ENCODE results near the gene WDR6. TPM values are rescaled to one million over a fixed set of nuclear protein-coding genes. Genes with fewer than 3 reads are reported as not detected.

WDR6 gene
- total RNA-seq, 1 experiment from 2014 or later, result 174 TPM

DNA sequence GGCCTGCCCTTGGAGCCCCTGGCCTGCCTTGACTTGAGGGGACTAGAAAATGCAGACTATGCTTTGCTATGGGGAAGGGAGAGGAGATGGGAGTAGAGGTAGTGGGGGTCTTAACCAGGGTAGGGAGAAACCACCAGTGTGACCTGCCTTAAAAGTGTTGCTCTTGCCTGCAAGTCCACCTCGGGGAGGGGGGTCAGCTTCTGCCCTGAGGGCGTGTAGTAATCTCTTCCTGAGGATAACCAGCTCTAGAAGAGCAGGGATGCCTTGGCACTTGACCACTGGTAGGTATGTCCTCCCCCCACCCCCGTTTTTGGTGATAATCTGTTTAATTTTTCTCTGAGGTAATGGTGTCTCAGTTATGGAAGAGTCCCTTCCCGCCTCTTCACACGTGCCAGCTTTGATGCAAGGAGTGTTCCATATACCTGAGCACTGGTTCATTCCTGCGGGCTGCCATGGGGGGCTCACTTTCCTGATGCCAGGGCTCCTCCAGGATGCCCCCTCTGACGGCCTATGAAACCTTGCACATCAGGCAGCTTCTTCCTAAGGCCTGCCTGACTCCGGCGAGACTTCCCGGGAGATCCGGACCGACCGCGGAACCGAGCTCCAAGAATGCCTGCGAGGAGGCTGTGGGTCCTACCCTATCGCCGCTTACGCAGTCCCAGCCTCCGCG lies 17.9 kb upstream of the WDR6 start:
- peak overlapping the region; percentile 98 for H3K27ac ChIP-seq (ENCODE audit: low read depth, low read length)
- DNase-seq (ENCODE audit: low read depth, low spot score), result no peak
- H2AFZ ChIP-seq (ENCODE audit: low read depth, low read length, poor library complexity, severe bottlenecking), result no peak overlapping the region
- TSS peak; percentile 81 for BruUV-seq (replicated peaks)
- intact Hi-C loops (cut with micrococcal nuclease), result loop anchor here (1.0 to 2.0 kb wide), 3 partner anchors 32 to 170 kb away; partner anchors contain the start of gene LAMB2
- peaks cover 42% of the 10 kb centered on the region for H3K79me2 ChIP-seq (ENCODE audit: insufficient read depth, low read length)
- peaks cover 4 to 8% of the 10 kb centered on the region in 2 experiments; a peak in 3 of 4 replicates for H3K36me3 ChIP-seq (ENCODE audit: control insufficient read depth in 1 of 2, insufficient read depth in 2 of 2, low read length in 2 of 2)
- ATAC-seq, result peak; percentile 23
- peak overlapping the region; percentile 83 for H3K9ac ChIP-seq (ENCODE audit: low read length)
- H3K4me2 ChIP-seq (ENCODE audit: low read length), result peak overlapping the region; percentile 85
- no peaks in the 10 kb centered on the region for H3K9me3 ChIP-seq (ENCODE audit: control insufficient read depth in 1 of 2, insufficient read depth in 1 of 2, low read depth in 1 of 2, low read length in 2 of 2)
- ChIA-PET POLR2A (interaction anchor here (1.2 to 5.1 kb wide), 4 partner anchors 11 to 40 kb away, joined by 3 to 30 read pairs (median 14); partner anchors contain the start of genes IMPDH2, NDUFAF3 and WDR6), CTCF (interaction anchor here (1.2 to 3.5 kb wide), 5 partner anchors 18 to 40 kb away, joined by 3 to 42 read pairs (median 15); partner anchors contain the start of genes DALRD3, NDUFAF3 and WDR6), RAD21 (ENCODE audit: low non-redundant PET in 1 of 2, low total read pairs in 2 of 2, uncharacterized antibody in 2 of 2, unreplicated experiment in 2 of 2) (interaction anchor here in 1 of 2 experiments (0.6 kb wide), 1 partner anchor 306 kb away, joined by 3 read pairs; no protein-coding TSS in a partner anchor)
- no peaks in the 10 kb centered on the region for H3K27me3 ChIP-seq (ENCODE audit: insufficient read depth, low read length)
- no peak for TF ChIP-seq JUND (IDR thresholded peaks at IDR 0.05)
- TF ChIP-seq EZH2phosphoT487 (IDR thresholded peaks at IDR 0.05; ENCODE audit: borderline replicate concordance), result no peak
- TF ChIP-seq, protein P1, sequence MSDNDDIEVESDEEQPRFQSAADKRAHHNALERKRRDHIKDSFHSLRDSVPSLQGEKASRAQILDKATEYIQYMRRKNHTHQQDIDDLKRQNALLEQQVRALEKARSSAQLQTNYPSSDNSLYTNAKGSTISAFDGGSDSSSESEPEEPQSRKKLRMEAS (IDR thresholded peaks at IDR 0.05), result peak; percentile 30; the same call in 1 of the 2 replicates
- H3K4me3 ChIP-seq (replicated peaks in 1 of 2; ENCODE audit: low read depth in 1 of 2, low read length in 2 of 2), result peak overlapping the region; percentile 76 to 80
- H4K20me1 ChIP-seq (ENCODE audit: insufficient read depth), result no peaks in the 10 kb centered on the region
- peaks cover 23 to 27% of the 10 kb centered on the region in 2 experiments for H3K4me1 ChIP-seq (ENCODE audit: control insufficient read depth in 1 of 2, insufficient read depth in 2 of 2, low read length in 2 of 2)
- no peaks in the 10 kb centered on the region for H3K9me2 ChIP-seq (ENCODE audit: insufficient read depth)

DNA sequence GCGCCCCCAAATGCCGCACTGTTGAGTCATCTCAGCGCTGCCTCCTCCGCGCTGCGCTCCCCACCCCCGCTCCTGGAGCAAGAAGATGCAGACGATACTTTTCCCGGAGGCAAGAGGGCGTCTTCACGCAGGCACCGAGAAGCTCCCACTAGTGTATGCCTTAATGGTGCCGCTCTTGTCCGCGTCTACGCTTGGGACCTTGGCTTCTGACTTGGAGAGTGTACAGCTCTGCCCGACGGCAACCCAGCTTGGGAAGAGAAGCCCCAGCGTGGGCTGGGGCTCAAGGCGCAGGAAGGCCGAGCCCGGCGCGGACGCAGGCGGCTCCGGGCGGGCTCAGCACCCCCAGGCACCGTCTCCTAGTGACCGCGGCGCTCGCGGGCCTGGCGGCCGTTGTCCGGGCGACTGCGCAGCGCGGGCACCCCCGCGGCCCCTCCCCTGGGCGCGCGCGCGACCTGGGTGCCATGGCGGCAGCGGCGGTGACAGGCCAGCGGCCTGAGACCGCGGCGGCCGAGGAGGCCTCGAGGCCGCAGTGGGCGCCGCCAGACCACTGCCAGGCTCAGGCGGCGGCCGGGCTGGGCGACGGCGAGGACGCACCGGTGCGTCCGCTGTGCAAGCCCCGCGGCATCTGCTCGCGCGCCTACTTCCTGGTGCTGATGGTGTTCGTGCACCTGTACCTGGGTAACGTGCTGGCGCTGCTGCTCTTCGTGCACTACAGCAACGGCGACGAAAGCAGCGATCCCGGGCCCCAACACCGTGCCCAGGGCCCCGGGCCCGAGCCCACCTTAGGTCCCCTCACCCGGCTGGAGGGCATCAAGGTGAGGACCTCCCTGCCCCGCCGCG lies 17.2 kb upstream of the WDR6 start, which contains the start of gene P4HTM:
Gene P4HTM (plus strand): TSS at position 446 of the 840 bp plus-strand sequence. CDS start 16 bp downstream, at position 462.
- H3K27ac ChIP-seq (ENCODE audit: low read depth, low read length), result peak within 1 kb of the TSS; percentile 98
- BruUV-seq (replicated peaks), result no TSS peak
- 0 out of 2 replicates have a peak, but pooled peaks have one; percentile 30 for TF ChIP-seq RAD21 (IDR thresholded peaks at IDR 0.05; ENCODE audit: low read depth)
- peak; percentile 80 for TF ChIP-seq YY1 (IDR thresholded peaks at IDR 0.05; ENCODE audit: extremely low read depth, insufficient replicate concordance, low read depth, low read length)
- TF ChIP-seq, protein P2, sequence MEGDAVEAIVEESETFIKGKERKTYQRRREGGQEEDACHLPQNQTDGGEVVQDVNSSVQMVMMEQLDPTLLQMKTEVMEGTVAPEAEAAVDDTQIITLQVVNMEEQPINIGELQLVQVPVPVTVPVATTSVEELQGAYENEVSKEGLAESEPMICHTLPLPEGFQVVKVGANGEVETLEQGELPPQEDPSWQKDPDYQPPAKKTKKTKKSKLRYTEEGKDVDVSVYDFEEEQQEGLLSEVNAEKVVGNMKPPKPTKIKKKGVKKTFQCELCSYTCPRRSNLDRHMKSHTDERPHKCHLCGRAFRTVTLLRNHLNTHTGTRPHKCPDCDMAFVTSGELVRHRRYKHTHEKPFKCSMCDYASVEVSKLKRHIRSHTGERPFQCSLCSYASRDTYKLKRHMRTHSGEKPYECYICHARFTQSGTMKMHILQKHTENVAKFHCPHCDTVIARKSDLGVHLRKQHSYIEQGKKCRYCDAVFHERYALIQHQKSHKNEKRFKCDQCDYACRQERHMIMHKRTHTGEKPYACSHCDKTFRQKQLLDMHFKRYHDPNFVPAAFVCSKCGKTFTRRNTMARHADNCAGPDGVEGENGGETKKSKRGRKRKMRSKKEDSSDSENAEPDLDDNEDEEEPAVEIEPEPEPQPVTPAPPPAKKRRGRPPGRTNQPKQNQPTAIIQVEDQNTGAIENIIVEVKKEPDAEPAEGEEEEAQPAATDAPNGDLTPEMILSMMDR (IDR thresholded peaks at IDR 0.05 in 2 of 3, conservative IDR thresholded peaks at IDR 0.05 in 1 of 3; ENCODE audit: borderline replicate concordance in 1 of 3, insufficient read depth in 1 of 3, low read depth in 2 of 3, low read length in 2 of 3), result peak; percentile 20 to 24 (median 24); a peak in 3 of 6 replicates
- peak; percentile 85 for TF ChIP-seq POLR2A (IDR thresholded peaks at IDR 0.05; ENCODE audit: borderline replicate concordance, extremely low read depth, insufficient read depth, insufficient read length)
- peak; percentile 90 for TF ChIP-seq FOSL1 (IDR thresholded peaks at IDR 0.05; ENCODE audit: low read depth)
- TF ChIP-seq, protein P1 (IDR thresholded peaks at IDR 0.05), result no peak
- TF ChIP-seq SP1 (IDR thresholded peaks at IDR 0.05; ENCODE audit: low read depth), result peak; percentile 44
- TF ChIP-seq SIN3A (IDR thresholded peaks at IDR 0.05; ENCODE audit: low read depth), result peak; percentile 83
- no peak for TF ChIP-seq SRF (IDR thresholded peaks at IDR 0.05; ENCODE audit: low read depth)
- TF ChIP-seq CEBPB (IDR thresholded peaks at IDR 0.05; ENCODE audit: low read depth), result no peak

More for the DNA sequence above, 17.2 kb upstream of the WDR6 start, which contains the start of gene P4HTM:
- intact Hi-C loops (cut with micrococcal nuclease), result loop anchor here (1.0 to 2.0 kb wide), 3 partner anchors 31 to 169 kb away; partner anchors contain the start of gene LAMB2
- Histone ChIP-seq H3K9ac (ENCODE audit: low read length) (peak within 1 kb of the TSS; percentile 83), H3K4me3 (replicated peaks in 1 of 2; ENCODE audit: low read depth in 1 of 2, low read length in 2 of 2) (peak within 1 kb of the TSS; percentile 76 to 80), H4K20me1 (ENCODE audit: insufficient read depth) (no peaks in the 10 kb centered on the region), H3K9me3 (ENCODE audit: control insufficient read depth in 1 of 2, insufficient read depth in 1 of 2, low read depth in 1 of 2, low read length in 2 of 2) (no peaks in the 10 kb centered on the region), H3K4me2 (ENCODE audit: low read length) (peak within 1 kb of the TSS; percentile 85), H3K36me3 (ENCODE audit: control insufficient read depth in 1 of 2, insufficient read depth in 2 of 2, low read length in 2 of 2) (peaks cover 0 to 10% of the 10 kb centered on the region in 2 experiments; a peak in 3 of 4 replicates), H3K9me2 (ENCODE audit: insufficient read depth) (no peaks in the 10 kb centered on the region), H2AFZ (ENCODE audit: low read depth, low read length, poor library complexity, severe bottlenecking) (no peak within 1 kb of the TSS), H3K27me3 (ENCODE audit: insufficient read depth, low read length) (no peaks in the 10 kb centered on the region), H3K4me1 (ENCODE audit: control insufficient read depth in 1 of 2, insufficient read depth in 2 of 2, low read length in 2 of 2) (peaks cover 23 to 27% of the 10 kb centered on the region in 2 experiments), H3K79me2 (ENCODE audit: insufficient read depth, low read length) (peaks cover 47% of the 10 kb centered on the region)
- CTCF ChIA-PET, result interaction anchor here (0.6 to 3.5 kb wide), 5 partner anchors 17 to 415 kb away, joined by 3 to 42 read pairs (median 3); partner anchors contain the start of genes NDUFAF3 and WDR6
- RAD21 ChIA-PET (ENCODE audit: low non-redundant PET in 1 of 2, low total read pairs in 2 of 2, uncharacterized antibody in 2 of 2, unreplicated experiment in 2 of 2), result interaction anchor here in 1 of 2 experiments (0.6 kb wide), 1 partner anchor 307 kb away, joined by 3 read pairs; no protein-coding TSS in a partner anchor
- ATAC-seq (peak; percentile 77), DNase-seq (ENCODE audit: low read depth, low spot score) (peak; percentile 72)
- POLR2A ChIA-PET, result interaction anchor here (1.2 to 5.1 kb wide), 4 partner anchors 10 to 39 kb away, joined by 3 to 30 read pairs (median 14); partner anchors contain the start of genes IMPDH2, NDUFAF3 and WDR6
